ENCODE data around the gene SRC.

SRC gene

DNA sequence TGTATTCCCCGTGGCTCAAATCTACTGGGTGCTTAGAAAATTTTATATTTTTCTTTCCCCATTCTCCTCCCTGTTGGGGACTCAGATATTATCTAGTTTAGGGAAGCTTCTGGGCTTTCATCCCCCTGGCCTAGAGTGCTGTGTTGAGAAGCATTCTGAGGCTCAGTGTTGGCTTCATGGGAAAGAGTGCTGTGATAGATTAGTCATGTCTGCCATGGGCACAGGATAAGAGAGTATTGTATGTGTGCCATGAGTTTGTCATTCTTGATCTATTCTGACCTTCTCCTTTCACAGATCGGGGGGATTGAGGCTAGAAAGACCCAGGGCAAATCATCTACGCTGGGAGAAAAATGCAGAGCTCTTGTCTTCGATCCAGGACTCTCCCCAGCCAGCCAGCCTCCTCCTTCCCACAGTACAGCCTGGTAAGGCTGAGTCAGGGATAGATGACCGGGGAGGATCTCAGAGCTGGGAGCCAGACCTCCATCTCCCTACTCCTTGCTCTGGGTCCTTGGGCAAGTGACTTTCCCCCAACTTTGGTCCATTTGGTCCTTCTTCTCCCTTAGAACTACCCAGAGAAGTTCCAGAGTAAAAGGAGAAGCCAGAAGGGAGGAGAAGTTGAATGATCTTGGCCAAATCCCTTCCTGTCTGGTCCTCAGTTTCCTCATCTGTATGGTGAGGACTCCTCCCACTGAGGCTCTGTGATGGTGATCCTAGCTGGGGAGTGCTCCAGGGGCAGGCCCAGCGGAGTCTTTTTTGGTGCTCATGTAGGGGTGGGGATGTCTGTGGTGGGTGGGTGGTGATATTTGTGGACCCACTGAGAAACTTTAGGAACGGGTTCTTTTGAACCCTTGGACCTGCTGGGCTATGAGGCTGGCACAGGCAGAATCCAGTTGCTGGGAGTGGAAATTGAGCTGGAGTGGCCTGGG lies 5.0 kb downstream of the SRC start:
- no peak for DNase-seq (ENCODE audit: low read depth in 3 of 3)

DNA sequence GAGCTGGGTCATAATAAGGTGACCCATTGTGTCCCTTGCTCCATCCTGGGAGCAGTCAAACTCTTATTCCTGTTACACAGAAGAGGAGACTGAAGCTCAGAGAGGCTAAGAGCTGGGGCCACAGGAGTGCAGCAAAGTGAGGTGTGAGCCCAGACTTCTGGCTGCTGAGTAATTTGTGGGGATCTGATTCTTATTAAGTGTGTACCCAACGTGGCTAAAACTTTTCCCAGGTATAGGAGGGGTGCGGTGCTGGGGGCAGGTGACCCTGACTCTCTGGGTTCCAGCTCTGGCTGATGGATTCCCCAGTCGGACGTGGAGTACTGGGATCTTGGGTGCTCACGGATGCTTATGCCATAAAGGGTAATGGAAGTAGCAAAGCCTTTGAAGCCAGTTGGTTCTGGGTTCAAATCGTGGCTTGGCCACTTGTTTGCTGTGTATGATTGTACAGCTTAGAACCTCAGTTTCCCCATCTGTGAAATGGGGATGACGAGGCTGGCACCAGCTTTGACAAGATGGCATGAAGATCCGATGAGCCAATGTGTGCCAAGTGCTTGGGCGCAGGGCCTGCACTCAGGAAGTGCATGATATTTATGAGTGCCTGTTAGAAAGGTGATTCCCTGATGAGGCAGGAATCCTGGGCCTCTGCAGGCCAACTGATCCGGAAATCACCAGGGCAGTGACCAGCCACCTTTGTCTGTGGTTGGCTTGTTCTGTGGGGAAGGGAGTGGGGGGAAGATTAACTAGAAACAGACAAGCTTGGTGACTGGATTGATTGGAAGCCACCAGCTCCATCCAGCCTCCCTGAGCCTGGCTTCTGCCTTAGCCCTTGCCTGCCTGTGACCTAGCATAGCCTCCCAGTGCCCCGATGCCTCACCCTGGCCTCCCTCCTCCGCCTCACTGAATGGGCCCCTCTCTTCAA lies 6.0 kb downstream of the SRC start:
- DNase-seq (ENCODE audit: low read depth in 3 of 3), result no peak

DNA sequence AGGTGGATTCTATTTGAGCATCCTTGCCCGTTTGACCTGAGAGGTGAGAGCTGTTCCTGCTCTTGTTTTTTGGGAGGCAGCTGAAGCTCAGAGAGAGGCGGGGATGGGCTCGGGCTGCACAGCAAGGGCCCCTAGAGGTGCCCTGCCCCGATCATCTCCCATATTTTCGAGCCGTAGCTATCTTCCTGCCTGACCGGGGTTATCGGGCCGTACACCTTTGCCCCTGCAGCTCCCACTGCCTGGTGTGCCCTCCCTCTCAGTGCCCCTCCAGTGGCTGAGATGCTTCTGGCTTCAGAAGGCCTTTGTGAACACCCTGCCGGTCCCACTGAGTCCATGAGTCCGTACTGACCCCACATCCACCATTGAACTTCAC lies 6.7 kb downstream of the SRC start:
- DNase-seq (ENCODE audit: low read depth in 3 of 3), result no peak

DNA sequence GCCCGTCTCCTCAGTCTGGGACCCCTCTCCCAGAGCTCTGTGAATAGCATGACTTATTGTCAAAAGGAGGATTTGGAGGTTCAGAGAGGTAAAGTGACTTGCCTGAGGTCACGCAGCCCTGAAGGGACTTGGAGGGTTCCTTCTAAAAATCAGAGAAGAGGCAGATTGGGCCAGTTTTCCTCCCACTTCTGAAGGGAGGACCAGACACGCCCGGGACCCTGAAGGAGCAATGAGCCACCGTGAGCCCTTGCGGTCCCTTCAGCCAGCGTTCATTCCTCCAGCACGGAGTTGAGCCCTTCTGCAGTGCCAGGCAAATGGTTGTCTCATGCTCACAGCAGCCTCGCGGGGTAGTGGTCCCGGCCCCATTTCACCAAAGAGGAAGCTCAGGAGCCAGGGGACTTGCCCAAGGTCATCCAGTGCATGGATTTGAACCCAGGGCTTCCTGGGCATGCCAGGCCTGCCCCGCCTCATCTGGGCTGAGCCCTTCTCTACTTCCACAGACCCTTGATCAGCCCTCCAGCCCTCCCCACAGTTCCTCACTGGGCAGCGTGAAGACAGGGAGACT lies 7.4 kb downstream of the SRC start:
- no peak for DNase-seq (ENCODE audit: low read depth in 3 of 3)

DNA sequence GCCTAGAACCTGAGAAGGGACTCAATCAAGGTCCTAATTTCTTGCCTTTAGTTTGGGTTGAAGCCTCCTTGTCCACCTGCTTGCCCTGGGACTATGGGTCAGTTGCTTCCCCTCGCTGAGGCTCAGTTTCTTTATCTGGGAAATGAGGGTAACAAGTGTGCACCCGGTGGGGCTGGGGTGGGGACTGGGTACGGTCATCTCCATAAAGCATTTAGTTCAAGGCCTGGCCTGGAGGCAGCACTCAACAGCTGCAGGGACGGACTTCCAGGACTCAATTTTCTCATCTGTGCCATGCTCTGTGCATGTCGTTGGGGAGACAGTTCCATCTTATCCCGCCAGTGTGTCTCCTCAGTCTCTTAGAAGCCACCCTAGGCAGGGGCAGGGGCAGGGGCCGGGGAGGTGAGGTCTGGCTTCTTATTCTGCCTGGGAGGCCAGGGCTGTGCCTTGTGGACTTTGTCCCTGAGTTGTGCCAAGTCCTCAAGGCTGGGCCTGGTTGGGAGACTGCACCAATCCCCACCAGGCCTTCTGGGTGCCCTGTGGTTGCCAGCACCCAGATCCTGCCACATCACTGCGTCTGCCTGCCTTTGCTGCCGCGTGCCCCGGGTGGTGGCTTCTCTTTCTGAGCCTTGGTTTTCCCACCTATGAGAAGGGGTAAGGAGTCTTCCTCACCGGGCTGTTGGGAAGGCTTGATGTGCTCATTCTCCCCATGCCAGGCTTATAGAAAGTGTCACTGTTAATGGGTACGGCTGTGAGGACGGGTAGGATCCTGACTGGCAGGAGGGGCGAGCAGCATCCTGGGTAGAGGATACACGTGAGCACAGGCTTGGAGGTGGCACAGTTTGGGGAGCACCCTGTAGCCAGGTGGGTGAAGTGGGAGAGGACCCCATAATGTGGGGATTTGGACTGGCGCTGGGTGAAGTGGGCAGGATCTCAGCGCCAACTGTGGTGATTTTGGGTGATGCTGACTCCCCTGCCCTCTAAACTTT lies 8.6 kb downstream of the SRC start:
- DNase-seq (ENCODE audit: low read depth in 3 of 3), result no peak

DNA sequence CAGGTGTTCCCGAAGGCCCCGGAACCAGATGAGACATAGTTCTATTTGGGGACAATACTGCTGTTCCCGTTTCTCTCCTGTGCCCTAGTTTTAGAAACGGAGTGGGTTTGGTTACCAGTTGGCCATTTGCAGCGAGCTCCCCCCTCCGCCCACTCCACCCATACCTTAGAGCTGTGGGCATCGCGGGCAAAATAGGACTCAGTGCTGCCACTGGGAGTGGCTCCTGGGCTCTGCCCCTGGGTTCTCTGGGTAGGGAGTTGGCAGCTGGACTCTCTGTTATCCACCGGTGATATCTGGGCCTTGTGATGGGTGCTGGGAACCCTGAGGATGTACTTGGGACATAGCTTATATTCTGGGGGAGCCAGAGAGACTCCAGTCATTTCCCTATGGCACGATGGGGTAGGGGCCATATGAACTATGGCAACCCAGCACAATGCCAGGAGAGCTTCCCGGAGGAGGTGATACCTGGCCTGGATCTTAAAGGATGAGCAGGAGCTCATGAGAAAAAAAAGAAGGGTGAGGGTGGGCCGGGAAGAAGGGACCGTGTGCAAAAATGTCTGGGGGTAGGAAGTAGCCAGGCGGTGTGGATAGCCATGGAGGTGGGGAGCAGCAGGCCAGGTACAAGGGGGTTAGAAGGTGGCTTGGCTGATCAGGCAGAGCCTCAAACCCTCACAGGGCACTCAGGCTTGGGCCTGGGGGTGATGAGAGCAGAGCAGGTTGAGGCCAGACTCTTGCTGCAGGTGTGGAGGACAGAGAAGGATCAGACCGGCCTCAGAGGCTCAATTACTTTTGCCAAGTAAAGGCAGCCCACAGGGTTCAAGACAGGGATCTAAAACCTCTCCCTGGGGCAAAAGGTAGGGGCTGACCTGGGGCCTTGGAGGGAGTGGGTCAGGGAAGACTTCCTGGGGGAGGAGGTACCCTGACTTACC lies 9.6 kb downstream of the SRC start:
- DNase-seq (ENCODE audit: low read depth in 3 of 3), result no peak

DNA sequence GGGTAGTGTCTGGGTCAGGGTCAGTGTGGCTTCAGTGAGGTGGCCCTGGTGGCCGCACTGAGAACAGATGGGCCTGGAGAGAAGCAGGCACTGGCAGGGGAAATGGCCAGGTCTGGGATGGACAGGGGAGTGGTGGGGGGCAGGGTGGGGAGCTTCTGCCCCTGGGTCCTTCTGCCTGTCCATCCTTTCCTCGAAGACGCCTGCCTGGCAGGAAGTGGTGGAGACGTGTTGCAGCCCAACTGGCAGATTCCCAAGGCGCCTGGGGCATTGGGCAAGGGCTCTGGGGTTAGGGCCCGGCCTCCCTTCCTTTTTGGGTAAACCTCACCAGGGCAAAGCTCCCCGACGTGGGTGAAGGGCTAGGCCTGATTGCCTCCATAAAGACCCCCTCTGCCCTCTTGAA lies 10.4 kb downstream of the SRC start:
- DNase-seq (ENCODE audit: low read depth in 3 of 3), result no peak

DNA sequence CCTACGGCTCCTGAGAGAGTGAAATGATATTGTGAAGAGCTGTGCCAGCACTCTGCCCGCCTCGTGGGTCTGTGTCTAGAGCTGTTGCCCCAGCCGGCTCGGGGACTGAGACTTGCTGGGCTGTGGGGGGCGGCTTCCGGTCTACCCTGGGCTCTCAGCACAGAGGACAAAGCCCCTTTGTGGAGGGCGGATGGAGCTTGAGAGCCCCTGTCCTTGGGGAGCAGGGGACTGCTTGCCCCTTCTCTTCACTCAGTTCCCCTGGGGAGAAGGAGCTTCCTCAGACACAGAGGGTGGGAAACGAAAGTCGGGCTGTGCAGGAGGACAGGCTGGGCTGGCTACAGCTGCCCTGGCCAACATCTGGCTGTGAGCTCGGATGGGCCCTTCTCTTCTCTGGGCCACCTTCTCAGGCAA lies 11.0 kb downstream of the SRC start:
- DNase-seq (ENCODE audit: low read depth in 3 of 3), result no peak

DNA sequence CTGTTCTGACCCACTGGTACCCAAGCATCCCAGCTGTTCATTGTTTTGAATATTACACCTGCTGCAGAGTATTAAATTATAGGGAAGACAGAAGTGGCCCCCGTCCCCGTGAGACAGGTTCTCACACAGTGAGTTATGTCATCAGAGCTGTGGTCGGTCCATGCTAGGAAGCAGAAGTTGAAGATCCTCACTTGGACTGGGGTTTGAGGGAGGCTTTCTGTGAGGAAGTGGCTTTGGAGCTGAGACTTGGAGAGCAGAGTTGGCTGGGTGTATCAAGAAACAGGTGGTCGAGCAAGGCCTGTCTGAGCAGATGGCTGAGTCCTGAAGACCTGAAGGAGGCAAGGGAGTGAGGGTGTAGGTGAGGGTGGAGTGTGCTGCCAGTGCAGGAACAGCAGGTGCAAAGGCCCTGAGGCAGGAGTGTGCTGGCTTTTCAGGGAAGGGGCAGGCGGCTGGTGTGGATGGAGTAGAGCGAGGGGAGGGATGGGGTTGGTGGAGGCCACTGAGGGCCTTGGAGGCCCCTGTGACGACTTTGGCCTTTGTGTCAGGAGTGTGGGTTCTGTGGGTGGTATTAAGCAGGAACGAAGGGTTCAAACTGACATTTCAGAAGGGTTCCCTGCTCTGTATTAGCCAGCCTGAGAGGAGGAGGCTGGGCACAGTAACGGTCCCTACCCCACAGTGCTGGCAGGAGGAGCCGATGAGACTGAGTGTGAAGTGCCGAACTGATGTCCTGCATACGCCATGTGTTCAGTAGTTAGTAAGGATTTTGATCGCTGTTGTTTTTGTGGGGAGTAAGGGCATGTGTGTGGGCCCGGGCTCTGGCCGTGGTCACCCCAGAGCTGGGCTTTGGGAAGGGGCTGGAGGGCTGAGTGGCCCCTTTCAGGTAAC lies 11.8 kb downstream of the SRC start:
- DNase-seq (ENCODE audit: low read depth in 3 of 3), result no peak

DNA sequence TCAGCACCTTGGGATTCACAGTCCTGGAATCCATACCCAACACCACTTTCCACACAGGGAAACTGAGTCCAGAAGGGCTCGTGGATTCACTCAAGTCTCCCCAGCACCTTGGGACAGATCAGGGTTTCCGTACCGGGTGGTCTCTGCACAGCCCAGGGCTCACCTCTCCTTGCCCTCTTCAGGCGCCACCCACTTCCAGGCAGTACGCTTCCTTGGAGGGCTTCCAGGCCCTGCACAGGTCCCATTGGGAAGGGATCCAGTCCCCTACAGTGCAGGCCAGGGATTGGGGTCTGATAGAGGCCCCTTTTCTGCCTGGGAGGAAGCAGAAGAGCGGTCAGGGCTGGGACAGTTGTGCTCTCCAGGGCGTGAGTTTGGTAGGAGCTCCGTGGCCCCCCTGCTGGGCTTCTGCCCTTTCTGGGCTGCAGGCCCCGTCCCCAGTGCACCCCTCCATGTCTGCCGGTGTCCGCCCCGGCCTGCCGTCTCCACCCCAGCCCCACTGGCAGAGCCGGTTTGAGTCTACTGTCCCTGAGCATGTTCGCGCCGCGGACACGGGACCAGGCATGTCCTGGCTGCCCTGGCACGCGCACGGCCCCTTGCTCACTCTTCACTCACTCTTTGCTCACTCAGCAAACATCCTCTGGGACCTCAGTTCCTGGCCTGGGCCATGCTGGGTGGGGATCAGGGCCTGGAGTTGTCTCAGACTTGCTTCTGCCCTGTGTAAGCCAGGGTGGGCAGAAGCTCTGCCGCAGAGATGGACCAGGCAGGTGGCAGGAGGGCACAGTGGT lies 12.6 kb downstream of the SRC start:
- DNase-seq (ENCODE audit: low read depth in 3 of 3), result no peak

DNA sequence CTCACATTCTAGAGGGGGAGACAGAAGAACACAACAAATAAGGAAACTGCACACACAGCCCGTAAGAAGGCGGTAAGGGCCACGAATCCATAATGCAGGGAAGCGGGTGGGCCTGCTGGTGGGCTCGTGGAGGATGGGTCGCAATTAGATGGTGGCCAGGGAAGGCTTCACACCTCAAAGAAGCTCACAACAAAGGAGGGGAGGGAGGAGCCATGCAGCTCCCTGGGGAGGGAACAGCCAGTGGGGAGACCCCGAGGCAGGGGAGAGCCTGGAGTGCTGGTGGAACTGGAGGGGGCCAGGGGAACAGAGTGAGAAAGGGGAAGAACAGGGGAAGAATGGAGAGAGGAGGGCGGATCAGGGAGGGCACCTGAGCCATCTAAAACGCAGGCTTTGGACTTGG lies 13.4 kb downstream of the SRC start:
- no peak for DNase-seq (ENCODE audit: low read depth in 3 of 3)

DNA sequence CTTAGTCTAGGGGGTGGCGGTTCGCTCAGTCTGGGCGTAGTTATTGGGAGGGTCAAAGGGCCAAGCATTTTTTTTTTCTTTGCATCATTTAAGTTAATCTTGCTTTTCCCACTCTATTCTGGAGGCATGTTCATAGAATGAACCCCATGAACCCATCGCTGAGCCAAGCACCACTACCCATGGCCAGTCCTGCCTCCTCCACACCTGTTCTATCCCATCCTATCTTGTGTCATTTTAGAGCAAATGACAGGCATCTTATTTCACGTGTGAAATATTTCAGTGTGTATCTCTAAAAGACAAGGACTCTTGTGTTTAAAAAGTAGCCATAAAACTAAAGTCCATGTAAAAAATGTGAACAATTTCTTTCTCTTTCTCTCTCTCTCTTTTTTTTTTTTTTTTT lies 13.9 kb downstream of the SRC start:
- DNase-seq (ENCODE audit: low read depth in 3 of 3), result no peak

DNA sequence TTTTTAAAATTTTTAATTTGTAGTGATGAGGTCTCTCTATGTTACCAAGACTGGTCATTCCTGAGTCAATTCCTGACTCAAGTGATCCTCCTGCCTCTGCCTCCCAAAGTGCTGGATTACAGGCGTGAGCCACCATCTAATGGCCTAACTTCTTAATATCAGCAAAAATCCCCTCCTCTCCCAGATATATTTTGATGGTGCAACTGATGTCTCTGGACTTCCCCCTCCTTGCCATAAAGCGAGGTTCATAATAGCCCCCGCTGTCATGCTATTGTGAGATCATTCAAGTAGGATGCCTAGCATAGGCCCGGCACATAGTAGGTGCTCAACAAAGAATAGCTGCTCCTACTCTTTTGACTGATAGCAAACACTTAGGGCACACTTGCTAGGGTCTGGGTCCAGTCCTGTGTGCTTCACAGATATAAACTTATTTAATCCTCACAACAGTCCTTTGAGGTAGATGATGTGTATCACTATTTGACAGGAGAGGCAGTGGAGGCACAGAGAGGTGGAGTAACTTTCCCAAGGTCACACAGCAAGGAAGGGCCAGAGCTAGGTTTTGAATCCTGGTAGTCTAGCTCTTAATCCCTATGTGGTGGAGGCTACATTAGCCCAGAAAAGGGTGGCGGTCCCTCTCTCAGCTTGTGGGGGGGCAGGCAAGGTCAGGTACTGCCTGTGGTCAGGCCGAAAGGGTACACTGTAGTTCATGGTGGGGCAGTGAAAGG lies 14.6 kb downstream of the SRC start:
- DNase-seq (ENCODE audit: low read depth in 3 of 3), result no peak

DNA sequence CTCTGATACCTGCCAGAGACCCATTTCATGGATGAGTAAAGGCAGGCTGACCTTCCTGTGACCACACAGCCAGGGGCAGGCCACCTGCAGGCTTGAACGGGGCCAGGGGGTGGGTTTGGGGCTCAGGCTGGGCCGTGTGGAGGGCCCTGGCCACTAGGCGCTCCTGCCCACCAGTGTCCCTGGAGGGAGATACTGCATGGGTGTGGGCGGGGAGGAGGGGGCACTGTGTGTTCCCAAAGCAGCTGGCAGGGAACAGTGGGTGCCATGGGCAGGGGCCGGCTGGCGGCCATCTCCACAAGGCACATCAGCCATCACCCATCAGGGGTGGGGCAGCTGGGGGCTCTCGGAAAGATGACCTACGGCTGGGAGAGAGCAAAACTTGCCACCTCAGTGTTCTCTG lies 15.4 kb downstream of the SRC start:
- no peak for DNase-seq (ENCODE audit: low read depth in 3 of 3)

DNA sequence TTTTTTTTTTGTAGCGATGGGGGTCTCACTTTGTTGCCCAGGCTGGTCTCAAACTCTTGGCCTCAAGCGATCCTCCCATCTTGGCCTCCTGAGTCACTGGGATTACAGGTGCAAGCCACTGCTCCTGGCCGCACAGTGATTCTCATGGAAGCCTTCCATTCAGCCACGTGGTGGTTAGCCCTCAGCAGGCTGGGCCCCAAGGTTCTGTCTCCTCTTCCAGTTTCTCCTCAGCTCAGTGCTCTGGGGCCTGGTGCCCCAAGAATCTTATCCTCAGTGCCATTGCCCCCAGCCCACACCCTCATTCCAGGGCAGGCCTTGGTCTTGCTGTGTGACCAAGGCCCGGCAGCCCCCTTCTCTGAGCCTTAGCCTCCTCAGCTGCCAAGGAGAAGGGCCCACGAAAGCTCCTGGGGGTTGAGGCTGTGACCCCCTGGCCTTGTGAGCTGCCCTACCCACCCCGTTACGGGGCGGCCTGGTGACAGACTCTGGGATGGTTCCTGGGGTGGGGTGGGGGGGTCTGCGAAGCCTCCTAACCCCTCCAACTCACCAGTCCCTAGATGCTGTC lies 16.4 kb downstream of the SRC start:
- no peak for DNase-seq (ENCODE audit: low read depth in 3 of 3)

DNA sequence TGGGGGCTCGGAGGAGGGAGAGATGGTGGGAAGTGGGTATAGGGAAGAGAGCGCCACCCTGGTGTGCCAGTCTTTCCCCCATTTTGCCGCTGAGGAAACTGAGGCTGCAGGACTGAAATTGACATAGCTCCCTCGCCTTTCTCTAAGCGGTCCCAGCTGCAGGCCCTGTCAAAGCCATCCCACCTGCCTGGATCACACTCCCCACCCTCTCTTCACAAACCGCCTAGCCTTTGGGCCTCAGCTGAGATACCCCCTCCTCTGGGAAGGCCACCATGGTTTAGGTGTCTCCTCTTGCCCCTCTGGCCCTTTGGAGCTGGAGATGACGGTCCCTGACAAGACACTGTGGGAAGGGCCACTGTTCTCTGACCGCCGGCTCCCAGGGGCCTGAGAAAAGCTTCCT lies 16.9 kb downstream of the SRC start:
- no peak for DNase-seq (ENCODE audit: low read depth in 3 of 3)
